T-helper 2 cell (primary cell): Measurements from ENCODE around the gene NRN1.
A peak's percentile ranks its signal among the peaks of the same experiment; 100 is the strongest.
"Not testable (repeated sequence)": the region's sequence is repeated elsewhere in the genome, so short reads cannot be mapped to it uniquely, and the experiment has no call there.

Source experiments
- DNase-seq, 5 experiments: peaks; one replicate each; pipeline versions ENCODE4 v3.0.0 to v3.0.0-alpha.2; 2012 to 2022
- total RNA-seq, 2 donors: gene quantifications; one replicate each; lab custom pipeline; 2026; lab: John Stamatoyannopoulos, UW

Gene NRN1
- 0 to 0.67 reads per million in 2 donors for total RNA-seq

DNA sequence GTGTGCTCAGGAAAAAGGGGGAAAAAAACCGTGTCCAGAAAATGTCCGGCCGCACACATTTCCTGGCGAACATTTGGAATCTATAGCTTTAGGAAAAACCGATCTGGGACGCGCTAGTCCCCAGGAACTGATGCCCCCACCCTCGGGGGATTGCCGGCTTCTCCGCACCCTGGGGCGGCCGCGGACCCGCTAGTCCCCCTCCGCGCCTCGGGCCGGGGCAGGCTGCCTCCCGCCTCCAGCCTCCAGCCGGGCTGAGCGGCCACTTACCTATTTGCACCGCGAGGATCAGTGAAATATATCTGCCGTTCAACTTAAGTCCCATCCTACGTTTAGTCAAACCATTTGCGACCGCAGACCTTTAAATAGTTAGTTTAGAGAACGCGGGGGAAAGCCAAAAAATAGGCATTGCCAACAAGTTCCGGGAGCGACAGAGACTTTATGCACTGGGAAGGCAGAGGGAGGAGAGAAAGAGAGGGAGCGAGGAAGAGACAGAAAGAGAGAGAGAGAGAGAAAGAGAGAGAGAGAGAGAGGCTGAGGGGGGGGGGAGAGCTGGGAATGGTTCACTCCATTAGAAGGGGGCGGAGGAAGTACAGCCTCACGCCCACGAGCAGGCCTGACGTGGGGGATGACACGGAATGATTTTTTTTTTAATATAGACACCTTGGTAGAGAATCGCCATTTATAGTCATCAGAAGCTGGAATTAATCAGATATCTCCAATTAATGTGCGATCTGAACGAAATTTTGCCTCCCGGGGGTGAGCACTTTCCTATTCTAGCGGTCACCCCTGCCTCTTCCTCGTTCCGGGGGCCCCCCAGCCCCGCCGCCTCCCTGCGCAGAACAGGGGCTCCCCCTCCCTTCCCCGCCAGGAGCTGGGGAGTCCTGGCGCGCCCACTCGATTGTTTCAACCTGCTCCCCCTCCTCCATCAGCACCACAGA lies at the start of gene NRN1:
TSS of gene NRN1 (minus strand) at position 498 of the 938 bp plus-strand sequence. CDS start at position 322, 176 bp downstream.
- DNase-seq: peak in 1 of 5 experiments; percentile 22

DNA sequence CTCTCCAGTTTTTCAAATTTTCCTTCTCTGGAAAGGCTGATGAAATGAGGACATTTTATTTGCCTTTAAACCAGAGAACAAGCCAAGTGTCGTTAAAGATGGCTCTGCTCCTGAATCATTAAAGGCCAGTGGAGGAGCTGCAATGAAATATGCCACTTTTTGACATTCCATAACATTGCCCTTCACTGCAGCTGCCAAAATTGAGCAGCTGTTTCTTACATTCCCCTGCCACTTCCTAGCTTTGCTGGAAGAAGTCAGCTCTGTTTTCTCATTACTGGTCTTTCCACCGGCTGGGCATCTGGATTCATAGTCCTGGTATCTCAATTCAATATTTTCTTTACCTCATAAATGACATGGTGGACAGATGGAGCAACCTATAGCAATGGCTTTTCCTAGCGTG lies 45.5 kb upstream of the NRN1 start:
- DNase-seq: no peak

GRCh38 chr6:6046716-6047115 lies 40.0 kb upstream of the NRN1 start:
- no peak for DNase-seq

DNA sequence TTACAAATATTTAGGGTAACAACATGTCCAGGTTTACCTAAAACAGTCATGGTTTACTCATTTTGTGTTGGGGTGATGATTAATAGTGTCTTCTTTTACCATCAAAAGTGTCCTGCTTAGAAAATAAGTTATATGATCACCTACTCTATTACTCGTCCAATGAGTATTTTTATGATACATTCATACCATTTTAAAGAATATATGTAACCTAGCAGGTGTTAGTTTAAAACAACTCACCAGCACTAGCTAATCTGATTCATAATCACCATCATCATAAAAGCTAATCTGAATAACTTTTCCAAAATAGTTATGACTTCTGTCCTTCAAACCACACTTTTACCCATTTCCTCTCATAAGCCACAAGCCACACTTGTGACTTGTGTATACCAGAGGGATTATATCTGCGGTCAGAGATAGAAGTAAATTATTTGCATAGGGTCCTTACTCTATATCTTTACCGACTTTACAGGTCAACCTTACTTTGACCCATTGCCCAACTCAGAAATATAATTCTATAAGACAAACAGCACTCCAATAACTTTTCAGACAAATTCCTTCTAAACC lies 33.3 kb upstream of the NRN1 start:
- DNase-seq: no peak

DNA sequence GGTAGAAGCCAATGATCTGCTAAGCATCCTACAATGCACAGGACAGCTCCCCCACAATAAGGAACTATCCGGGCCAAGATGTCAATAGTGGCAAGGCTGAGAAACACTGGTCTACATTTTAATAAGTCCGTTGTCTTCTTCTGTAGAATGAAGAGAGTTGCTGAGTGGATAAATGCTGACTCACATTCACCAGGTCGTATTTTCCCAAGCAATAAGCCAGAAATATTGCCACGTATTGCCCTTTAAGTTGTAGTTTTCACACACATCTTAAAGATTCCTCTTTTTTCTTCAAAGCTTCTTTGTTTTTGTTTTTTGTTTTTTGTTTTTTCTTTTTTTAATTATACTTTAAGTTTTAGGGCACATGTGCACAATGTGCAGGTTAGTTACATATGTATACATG lies 30.5 kb upstream of the NRN1 start:
- DNase-seq: no peak

- no peak for DNase-seq
These were observed 27.1 kb upstream of the NRN1 start for GRCh38 chr6:6033858-6034257.

DNA sequence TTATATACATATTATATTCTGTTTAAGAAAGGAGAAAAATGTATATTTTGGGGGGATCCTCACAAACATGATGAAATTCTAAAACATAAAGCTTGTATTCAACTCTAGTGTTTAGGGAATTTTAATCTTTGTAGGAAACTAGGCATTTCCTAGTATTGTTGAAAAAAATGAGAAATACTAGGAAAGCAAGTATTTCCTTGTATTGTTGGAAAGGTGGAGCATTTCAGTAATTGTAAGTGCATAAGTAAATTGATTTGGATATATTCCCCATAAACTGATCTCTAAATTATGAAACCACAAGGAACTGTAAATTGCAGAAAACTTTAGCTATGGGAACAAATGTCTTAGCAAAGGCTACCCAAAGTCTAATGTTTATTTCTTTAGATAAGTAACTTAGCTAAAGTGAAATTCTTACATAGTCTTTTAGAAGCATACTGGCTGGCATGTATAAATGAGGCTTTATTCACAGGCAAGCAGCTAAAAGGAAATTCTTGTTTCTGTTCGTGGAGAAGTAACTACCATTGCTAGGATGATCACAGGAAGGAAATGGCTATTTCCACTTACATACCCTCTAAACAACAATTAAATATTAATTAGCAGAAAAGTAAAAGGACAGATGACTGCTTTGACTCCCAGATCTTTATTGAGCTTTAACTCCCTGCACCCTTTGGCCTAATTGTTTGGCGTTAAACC lies 19.9 kb upstream of the NRN1 start:
- no peak for DNase-seq

- DNase-seq: no peak
These were observed 19.0 kb upstream of the NRN1 start for GRCh38 chr6:6025736-6026135.

DNA sequence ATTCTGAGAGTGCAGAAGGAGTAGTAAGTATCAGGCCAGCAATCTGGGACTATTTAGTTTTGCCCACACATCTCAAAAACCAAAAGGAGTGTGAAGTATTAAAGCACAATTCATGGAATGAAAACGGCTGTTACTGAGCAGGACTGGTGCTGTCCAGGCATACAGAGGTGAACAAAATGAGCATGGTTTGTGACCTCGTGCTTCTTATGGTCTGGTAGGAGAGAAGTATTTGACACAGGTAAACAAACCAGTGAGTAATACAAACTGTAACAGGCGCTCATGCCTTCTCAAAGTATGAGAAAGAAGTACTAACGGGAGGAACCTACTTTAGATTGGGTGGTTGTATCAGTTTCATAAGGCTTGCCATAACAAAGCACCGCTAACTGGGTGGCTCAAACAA lies 17.5 kb upstream of the NRN1 start:
- DNase-seq: no peak

- not testable (repeated sequence) for DNase-seq
These were observed 16.1 kb upstream of the NRN1 start for GRCh38 chr6:6022841-6023240.

GRCh38 chr6:6008648-6009421 lies 2.1 kb upstream of the NRN1 start:
- DNase-seq: peak in 1 of 5 experiments; percentile 70

DNA sequence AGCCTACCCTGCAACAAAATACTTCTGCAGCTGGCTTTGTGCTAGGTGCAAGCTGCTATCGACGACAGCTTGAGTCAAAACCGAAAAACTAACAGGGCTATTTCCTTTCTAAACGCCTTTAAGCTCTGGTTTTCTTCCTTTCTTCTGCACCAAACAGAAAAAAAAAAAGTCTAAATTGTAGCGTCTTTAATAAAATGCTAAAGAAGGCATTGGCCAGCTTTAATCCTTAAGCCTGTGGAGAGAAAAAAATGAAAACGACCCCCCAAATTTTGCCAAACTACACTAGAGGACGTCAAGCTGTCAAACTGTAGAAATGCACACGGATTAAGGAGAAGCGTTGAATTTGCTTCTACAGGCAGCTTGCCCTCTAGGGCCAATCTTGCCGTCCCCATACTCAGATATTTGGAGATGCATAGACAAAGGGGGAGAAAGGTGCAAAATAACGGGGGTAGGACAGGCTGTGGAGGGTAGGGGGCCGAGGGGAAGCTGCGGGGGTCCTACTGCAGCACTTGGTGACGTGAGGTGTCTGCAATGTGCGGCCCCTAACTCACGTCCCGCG lies 1.4 kb upstream of the NRN1 start:
- DNase-seq: no peak

DNA sequence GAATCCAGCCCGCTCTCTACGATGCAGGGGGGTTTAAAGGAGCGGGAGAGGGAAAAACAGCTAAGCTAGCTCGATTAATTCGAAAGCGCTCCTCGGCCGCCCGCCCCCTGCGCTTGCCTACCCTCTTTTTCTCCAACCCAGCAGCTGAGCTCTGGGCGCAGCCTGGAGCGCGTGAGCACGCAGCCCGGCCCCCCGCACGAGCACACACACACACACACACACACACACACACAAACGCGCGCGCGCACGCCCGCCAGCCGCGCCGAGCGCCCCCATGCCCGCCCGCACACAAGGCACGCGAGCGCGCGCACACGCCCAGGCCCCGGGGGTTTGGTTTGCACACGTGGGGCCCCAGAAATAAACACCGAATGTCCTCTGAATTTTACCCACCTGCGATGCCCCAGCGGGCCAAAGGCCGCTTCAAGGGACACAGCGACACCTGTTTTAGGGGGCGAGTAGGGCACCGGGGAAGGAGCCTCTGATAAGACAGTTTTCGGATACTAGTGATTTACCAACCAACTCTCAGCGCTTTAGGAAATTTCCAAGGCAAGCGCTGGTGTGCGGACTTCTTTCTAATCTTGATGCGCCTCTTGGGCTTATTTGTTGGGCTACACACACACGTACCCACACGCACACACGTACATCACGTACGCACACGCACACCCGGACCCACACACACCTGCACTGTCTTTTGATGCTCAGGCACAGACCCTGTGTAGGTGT lies 802 bp upstream of the NRN1 start:
- DNase-seq: peak in 1 of 5 experiments; percentile 73

DNA sequence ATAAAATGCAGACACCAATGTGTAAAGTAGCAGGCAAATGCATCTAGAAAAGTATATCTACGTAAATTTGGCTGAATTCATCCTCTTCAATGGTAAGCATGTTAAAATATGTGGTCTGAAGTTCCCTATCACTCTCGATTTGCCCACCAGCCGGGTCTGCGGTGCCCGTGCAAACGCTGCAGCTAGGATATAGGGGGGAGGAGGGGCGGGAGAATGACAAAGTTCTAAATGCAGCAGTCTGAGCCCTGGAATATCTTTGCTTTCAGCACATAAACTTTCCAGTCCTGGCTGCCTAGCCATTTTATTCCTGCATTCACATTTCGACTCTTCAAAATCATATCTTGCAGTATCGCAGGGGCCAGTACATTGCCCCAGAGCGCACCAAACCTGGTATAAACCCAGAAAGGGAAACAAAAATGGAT lies 708 bp downstream of the NRN1 start:
- DNase-seq: no peak

DNA sequence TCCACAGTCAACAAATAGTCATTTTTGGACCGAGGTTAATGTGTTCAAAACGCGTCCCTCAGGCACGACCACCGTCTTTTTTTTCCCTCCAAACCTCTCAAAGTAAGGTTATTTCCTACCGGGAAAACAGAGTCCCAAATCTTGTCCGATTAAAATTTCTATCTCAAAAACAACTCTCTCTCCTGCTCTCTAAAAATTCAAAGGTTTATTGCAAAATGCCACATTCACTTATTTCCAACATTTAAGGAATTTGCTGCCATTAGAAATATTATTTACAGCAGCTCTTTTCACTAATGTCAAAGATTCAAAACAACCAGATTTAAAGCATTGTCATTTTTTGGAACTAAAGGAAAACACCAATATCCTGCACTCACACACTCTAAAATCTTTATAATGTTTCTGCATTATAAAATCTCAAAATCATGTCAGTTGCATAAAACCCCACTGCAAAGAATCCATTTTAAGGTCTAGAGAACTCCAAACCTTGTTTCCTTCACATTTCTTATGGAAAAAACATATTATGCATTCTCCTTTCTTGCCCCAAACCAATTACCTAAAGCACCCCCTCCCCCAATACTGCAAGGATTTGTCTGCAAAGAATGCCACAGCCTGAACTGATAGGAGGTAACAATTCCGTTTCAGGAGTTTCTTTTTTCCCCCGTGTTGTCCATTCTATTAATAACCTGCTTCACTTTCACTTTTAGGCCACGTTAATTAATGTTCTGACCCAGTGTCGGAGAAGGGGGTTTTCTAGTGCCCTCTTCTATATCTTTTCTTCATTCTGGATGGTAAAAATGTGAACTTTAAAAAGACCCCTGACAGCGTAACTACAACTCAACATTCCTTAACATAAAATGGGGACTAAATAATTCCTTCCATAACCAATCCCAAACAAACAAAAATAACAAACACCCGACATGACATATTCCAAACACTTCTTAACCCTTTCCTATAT lies 1.4 kb downstream of the NRN1 start:
- no peak for DNase-seq

DNA sequence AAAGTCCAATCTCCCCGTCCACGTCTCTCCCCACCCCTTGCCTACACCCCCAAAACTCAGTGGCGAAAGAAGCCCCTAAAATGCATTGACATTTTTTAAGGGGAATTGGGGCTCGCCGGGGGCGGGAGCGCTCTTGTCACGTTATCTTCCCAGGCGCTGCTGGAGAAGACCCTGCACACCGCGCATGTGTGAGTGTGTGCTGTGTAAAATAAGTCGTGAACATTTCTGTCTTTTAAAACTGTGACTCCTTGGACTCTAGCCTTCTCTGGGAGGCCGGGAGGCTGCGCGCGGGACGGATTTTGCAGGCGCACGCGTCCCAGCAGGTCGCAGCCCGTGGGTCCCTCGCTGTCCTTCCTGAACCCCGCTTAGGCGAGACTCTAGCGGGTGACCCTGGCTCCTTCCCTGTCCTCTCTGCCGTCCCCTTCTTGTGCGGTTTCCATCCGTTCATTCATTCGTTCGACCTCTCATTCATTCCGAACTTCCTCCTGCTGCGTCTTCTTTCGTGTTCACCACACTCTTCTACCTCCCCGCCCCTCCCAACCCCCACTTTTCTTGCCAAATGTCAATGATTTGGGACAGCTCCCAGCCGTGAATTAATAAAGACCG lies 2.2 kb downstream of the NRN1 start:
- no peak for DNase-seq

- DNase-seq: peak in 1 of 5 experiments; percentile 68
These were observed 2.9 kb downstream of the NRN1 start for GRCh38 chr6:6003621-6004366.

- DNase-seq: peak in 1 of 5 experiments; percentile 30
These were observed 3.7 kb downstream of the NRN1 start for GRCh38 chr6:6002848-6003620.
